NCI-H1417 (cell line): ENCODE results near the gene ZFC3H1.

ENCODE experiments used
- DNase-seq, 3 experiments: peaks; one replicate each; lab custom pipeline; 2025; lab: John Stamatoyannopoulos, UW

ZFC3H1 gene

DNA sequence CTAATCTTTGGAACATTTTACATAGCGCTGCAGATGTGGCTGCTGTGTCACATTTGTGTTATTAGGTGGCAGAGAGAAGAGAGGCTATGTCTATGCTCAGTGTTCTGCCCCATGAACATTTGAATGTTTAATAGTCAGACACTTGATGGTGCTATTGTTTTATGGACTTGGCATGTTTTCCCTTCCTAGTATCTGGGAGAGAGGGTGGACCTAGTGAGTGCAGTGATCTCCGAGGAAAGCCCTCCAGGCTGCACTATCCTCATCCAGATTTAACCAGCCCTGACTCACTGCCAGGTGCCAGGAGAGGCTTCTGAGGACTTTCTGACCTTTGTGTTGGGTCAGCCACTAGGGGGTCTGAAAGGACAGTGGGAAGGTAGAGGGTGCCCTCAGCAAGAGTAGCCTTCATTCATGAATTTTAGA is 24.3 kb downstream of the ZFC3H1 start:
- DNase-seq: peak in 1 of 3 experiments; percentile 34

DNA sequence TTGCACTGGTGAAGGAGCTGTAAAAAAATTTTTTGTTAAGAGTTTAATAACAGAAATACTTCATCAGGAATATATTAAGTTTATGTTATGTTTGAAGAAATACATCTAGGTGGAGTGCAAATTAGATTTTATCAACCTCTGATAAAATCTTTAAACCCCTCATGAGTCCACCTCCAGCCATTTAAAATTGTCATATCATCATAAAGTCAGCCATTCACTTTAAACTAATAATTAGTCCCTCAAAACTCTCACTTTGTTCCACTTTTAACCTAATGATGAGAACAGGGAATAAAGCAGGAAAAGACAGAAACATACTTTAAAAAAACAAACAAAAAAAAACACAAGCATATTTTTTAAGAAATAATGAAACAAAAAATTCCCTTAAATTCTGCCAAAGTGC is 25.1 kb downstream of the ZFC3H1 start:
- no peak for DNase-seq

DNA sequence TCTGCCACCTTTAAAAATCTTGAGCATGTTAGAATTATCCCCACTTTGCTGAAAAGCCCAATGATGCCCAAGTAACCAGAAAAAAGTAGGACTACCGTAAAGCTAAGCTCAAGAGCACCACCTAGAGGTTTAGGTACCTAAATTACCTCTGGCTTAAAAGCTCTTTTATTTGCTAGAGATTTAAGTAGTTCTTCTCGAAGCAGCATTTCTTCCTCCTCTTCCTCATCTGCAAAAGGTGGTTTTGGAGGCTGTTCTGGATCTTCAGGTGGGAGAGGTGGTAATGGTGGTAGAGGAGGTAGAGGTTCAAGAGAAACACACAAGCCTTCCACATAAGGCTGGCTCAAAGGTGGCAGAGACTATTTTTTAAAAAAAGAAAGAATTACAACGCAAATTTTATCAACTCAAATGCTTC is 26.9 kb downstream of the ZFC3H1 start:
- DNase-seq: peak; percentile 51 to 85 (median 77)

GRCh38 chr12:71627438-71628002 is 36.1 kb downstream of the ZFC3H1 start:
- DNase-seq: peak in 1 of 3 experiments; percentile 64

- no peak for DNase-seq
Measured at GRCh38 chr12:71626768-71627167, 36.9 kb downstream of the ZFC3H1 start.

DNA sequence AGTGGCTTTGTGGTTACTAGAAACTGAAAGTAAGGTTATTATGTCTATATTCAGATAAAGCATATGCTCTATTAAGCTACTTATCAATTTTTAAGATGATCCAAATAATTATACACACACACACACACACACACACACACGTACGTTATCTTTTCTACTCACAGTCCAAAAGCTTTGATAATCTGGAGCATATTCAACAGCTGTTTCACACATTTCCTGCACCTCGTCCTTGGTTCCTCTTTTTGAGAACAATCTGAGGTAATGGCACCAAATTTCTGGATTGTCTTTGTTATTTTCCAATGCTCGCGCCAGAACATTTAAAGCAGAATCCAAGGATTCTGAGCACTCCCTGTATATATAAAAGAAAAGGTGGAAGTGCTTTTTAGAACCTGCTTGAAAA is 37.5 kb downstream of the ZFC3H1 start:
- no peak for DNase-seq

DNA sequence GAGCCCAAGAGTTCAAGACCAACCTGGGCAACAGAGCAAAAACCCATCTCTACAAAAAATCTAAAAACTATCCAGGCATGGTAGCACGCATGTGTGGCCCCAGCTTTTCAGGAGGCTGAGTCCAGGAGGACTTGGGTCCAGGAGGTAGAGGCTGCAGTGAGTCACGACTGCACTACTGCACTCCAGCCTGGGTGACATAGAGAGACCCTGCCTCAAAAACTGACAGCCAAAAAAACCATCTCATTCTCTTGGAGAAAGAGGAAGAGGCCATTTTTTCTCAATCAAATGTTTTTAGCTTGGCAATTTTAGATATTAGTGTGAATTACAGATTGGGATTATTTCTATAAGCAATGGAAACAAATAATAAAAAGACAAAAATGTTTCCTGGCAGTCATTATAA is 38.2 kb downstream of the ZFC3H1 start:
- no peak for DNase-seq

DNA sequence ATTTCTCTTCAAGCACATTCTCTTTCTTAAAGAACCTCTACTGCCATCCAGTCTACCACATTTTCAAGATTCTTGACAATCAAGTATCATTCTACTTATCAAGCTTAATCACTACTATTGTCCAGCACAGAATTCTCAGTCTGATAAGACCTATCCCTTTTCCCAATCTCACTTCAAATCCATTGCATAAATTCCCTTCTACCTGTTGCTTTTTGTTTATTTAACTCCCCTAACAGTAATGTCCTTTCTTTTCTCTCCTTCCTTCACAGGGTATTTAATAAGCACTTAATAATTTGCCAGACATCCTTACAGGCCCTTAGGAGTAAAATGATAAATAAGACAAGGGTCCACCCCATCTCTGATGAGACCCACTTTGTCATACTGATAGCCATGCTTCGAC is 41.7 kb downstream of the ZFC3H1 start:
- DNase-seq: no peak

GRCh38 chr12:71610031-71610795 is 53.4 kb downstream of the ZFC3H1 start:
- DNase-seq: no peak

DNA sequence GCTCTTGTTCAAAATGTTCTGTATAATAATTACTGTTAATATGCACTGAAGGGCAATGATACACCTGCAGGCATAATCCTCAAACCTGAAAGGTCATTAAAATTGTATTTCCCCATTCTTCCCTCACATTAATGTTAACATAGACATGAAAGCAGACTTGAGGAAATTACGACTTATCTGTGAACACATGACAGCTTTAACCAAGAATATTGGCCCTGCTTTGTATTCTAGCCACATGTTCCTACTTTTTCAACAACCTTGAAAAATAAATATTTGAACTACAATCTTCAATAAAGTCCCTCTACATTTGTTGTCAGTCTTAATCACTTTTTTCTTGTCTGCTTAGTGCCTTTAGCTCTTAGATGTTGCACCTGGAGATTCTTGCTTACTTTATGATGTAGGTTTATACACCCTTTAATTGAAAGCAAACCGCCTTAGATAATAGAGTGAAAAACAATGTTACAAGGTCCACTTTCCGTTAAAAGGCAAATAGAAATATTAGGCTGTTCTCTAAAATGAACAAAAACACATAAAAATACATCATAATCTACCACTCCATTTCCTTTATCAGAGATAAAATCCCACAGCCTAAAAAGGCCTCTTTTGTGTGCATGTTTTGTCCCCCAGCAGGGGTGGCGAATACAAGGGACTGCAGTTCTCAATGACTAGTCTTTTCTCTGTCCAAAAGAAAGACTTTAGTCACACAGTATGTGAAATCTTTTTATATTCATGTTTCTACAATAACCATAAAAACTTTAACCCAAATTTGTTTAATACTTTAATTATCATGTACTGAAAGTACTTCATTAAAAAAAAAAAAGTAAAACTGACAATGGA is 55.9 kb downstream of the ZFC3H1 start:
- DNase-seq: peak in 2 of 3 experiments; percentile 24 to 70

DNA sequence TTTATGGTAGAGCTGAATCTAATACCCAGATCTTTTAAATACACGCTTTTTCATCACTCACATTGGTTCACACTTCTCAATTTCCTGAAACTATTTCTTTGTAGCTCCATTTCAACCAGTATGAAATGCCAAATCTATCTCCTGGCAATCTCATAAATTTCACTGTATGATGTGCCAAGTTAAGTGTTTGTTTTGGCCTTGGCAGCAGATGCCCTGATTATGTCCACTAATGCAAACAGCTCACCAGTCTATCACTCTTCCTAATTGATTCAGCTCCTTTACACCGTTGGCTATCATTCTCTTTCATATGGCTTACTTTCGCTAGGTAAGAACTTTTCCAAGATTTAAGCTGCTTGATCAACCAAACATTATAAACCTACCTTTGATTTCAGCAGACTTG is 58.6 kb downstream of the ZFC3H1 start:
- peak in 2 of 3 experiments; percentile 18 to 71 for DNase-seq

DNA sequence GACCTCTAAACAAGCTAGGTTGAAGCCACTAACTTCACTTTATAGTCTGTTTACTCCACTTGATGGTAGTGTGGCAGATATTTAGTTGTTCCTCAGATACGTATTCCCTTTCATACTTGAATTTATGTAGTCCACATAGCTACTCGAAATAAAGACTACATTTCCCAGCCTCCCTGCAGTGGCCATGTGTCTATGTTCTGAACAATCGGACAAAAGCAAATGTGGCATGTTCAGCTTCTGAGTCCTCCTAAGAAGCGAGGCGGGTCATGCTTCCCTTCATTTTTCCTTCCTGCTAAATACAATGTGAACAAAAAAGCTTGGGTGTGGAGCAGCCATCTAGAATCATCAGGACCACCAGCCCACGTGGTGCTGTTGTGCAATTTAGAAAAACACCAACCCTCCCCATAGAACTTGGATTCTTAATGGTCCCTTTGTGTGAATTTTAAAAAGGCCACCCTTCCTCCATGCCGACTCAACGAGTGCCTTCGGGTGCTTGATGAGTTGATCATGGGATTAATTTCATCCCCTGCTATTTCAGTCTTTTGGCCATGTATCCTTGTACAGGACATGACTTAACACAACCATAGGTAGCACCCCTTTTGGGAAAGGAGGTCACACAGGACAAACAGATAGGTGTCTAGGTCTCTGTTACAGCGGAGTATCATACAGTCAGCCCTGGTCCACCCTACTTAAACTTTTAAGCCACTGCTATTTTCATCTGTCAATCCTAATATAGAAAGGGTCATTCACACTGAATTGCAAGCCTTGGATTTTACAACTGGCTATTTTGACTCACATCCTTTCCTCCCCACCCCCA is 60.7 kb downstream of the ZFC3H1 start:
- DNase-seq: no peak

DNA sequence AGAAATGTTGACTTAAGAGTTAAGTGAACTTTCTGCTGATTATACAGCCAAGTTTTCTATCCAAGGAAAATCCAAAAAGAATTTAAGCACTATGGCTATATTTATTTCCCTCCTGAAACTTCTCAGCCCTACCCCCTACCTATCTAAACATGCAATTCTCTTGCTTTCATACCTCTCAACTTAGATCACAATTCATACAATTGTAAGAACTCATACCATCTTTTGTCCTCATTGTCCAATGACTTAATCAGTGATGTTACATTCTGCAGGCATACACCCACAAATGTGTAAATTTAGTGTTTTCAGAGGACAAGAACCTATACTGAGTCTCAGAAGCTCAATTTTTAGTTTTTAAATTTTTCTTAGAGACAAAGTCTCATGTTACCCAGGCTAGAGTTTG is 62.1 kb downstream of the ZFC3H1 start:
- no peak for DNase-seq

DNA sequence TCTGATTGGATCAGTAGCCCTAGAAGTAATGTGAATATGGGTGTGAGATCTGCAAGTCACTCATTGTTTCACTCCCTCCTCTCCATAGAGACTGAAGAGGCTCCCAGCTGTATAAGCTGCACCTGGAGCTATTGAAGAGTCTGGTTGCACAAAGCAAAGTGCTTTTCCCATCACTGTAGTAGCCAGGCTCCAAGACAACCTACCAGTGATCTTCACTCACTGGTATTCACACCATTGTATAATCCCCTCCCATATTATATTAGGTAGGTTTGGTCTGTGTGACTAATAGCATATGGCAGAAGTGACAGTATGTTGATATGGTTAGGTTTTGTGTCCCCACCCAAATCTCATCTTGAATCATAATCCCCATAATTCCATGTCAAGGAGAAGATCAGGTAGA is 64.4 kb downstream of the ZFC3H1 start:
- DNase-seq: peak in 2 of 3 experiments; percentile 16 to 31

DNA sequence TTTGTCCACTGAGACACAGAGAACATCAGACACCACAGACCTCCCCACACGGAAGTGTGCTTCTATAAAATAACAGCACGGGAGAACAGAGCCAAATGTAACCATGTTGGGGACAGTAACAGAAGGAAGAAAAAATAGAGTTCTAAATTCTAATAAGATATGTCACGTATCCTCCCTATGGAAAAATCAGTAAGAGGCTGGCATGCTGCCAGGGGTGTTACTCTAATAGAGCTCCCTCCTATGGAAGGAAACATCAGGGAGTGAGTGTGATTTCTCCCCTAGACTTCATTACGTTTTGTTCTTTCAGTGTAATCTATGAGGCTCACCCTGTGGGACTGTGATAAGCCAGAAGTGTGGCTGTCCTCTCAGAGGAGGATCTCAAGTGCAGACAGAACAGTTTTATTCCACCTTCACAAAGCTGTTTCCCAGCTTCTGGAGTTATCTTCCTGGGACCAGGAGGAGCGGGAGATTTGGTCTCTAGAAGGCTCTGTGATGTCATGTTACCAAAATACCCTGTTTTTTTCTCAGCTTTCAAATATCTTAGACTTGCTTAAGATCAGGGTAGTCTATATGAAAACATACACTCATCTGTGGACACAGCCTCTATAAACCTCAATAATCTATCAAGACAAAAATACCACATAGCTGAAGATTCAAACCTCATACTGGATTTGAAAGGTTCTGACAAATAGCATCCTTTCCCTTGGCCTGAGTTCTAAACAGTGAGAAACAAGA is 69.3 kb downstream of the ZFC3H1 start:
- peak in 1 of 3 experiments; percentile 25 for DNase-seq

GRCh38 chr12:71592841-71593240 is 70.8 kb downstream of the ZFC3H1 start:
- DNase-seq: no peak

GRCh38 chr12:71591601-71592000 is 72.0 kb downstream of the ZFC3H1 start:
- peak in 1 of 3 experiments; percentile 26 for DNase-seq

DNA sequence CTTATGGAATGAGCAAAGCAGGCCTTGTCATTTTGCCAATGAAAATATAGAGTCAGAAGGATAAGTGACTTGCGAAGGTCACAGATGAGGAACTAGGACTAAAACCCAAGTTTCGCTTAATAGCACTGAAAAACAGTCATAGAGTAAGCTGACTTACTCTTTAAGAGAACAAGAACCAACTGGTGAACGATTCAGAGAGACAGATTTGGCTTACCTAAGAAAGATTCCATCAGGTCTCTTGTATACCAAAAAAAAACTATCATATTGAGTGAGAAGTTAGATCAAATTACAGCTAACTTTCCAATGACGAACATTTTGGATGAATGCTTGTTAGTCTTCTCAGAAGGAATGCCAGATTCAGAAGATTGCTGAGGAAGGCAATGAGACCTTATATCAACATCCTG is 74.2 kb downstream of the ZFC3H1 start:
- no peak for DNase-seq

GRCh38 chr12:71587012-71587411 is 76.6 kb downstream of the ZFC3H1 start:
- no peak for DNase-seq

- DNase-seq: no peak
Measured at GRCh38 chr12:71585218-71585617, 78.4 kb downstream of the ZFC3H1 start.

GRCh38 chr12:71584356-71584755 is 79.3 kb downstream of the ZFC3H1 start:
- DNase-seq: no peak
